Astrocyte (in vitro differentiated cells and primary cell): ENCODE data around the gene SPIRE1. TPM values are rescaled to one million over a fixed set of nuclear protein-coding genes. Genes with fewer than 3 reads are reported as not detected.

Experiments
- DNase-seq: peaks from one replicate; pipeline ENCODE4 v3.0.0-alpha.2; 2010; ENCODE audit warnings: low read depth
- FAIRE-seq: peaks from 2 replicates; lab custom pipeline; 2011; peaks lifted over from hg19 to GRCh38; lab: Jason Lieb, UNC
- H2AFZ ChIP-seq: 2 replicates; pipeline ENCODE4 v1.6.0; 2012; ENCODE audit warnings: low read depth, low read length, inconsistent platforms
- H3K27ac ChIP-seq: 2 replicates; pipeline ENCODE4 v1.5.1; 2011; ENCODE audit warnings: low read depth, low read length, inconsistent platforms
- H3K27me3 ChIP-seq: 2 replicates; pipeline ENCODE4 v1.6.0; 2011; ENCODE audit warnings: low read length, inconsistent platforms; ENCODE audit not compliant: insufficient read depth
- H3K36me3 ChIP-seq: 2 replicates; pipeline ENCODE4 v1.5.1; 2011; ENCODE audit warnings: low read length, inconsistent platforms; ENCODE audit not compliant: insufficient read depth
- H3K4me1 ChIP-seq: 2 replicates; pipeline ENCODE4 v1.5.1; 2011; ENCODE audit warnings: low read length, inconsistent platforms; ENCODE audit not compliant: insufficient read depth
- H3K4me2 ChIP-seq: 2 replicates; pipeline ENCODE4 v1.6.0; 2012; ENCODE audit warnings: low read length, inconsistent platforms
- H3K4me3 ChIP-seq: 2 replicates; pipeline ENCODE4 v1.5.1; 2011; ENCODE audit warnings: low read depth, mild to moderate bottlenecking, low read length, inconsistent platforms; ENCODE audit not compliant: insufficient read depth
- H3K79me2 ChIP-seq: 2 replicates; pipeline ENCODE4 v1.6.0; 2012; ENCODE audit warnings: mild to moderate bottlenecking, low read length, inconsistent platforms; ENCODE audit not compliant: insufficient read depth
- H3K9ac ChIP-seq: 2 replicates; pipeline ENCODE4 v1.6.0; 2012; ENCODE audit warnings: mild to moderate bottlenecking, low read length, inconsistent platforms
- H3K9me3 ChIP-seq: 2 replicates; pipeline ENCODE4 v1.5.1; 2012; ENCODE audit warnings: low read depth, mild to moderate bottlenecking, low read length, inconsistent platforms; ENCODE audit not compliant: insufficient read depth
- H4K20me1 ChIP-seq: 2 replicates; pipeline ENCODE4 v1.6.0; 2012; ENCODE audit warnings: low read length, inconsistent platforms; ENCODE audit not compliant: insufficient read depth
- H3K27ac Mint-ChIP-seq: one replicate; pipeline ENCODE4 v1.8.0; 2021; ENCODE audit warnings: mild to moderate bottlenecking, mixed read lengths; ENCODE audit not compliant: unreplicated experiment
- H3K27me3 Mint-ChIP-seq: one replicate; pipeline ENCODE4 v1.8.0; 2021; ENCODE audit warnings: low read depth, mixed read lengths; ENCODE audit not compliant: unreplicated experiment
- H3K36me3 Mint-ChIP-seq: one replicate; pipeline ENCODE4 v1.8.0; 2021; ENCODE audit warnings: low read depth, mixed read lengths; ENCODE audit not compliant: unreplicated experiment
- H3K4me1 Mint-ChIP-seq: one replicate; pipeline ENCODE4 v1.8.0; 2021; ENCODE audit warnings: low read depth, mixed read lengths; ENCODE audit not compliant: unreplicated experiment
- H3K4me3 Mint-ChIP-seq: one replicate; pipeline ENCODE4 v1.8.0; 2021; ENCODE audit warnings: mild to moderate bottlenecking, moderate library complexity, mixed read lengths; ENCODE audit not compliant: unreplicated experiment
- H3K9me3 Mint-ChIP-seq: one replicate; pipeline ENCODE4 v1.8.0; 2021; ENCODE audit warnings: mild to moderate bottlenecking, mixed read lengths; ENCODE audit not compliant: unreplicated experiment
- CTCF ChIP-seq: IDR thresholded peaks from 2 replicates; pipeline ENCODE4 v1.5.1; 2011; ENCODE audit warnings: low read depth, mild to moderate bottlenecking, inconsistent platforms, low read length, moderate library complexity; ENCODE audit not compliant: insufficient read depth
- EZH2 ChIP-seq: IDR thresholded peaks from 2 replicates; pipeline ENCODE4 v1.6.1; 2012; ENCODE audit warnings: mild to moderate bottlenecking, low read length, inconsistent platforms; ENCODE audit not compliant: insufficient read depth
- total RNA-seq: library from RNA; stranded (reverse); gene quantifications from 2 replicates; pipeline ENCODE4 v1.2.1, GENCODE V29; 2021

Gene SPIRE1
- total RNA-seq, 1 donor from 2014 or later, result 42.0 TPM

GRCh38 chr18:12692206-12692605 lies 34.3 kb upstream of the SPIRE1 start:
- H3K36me3 Mint-ChIP-seq, result no peaks in the 10 kb centered on the region

GRCh38 chr18:12689256-12689850 lies 31.4 kb upstream of the SPIRE1 start:
- no peaks in the 10 kb centered on the region for H3K4me1 ChIP-seq
- no peaks in the 10 kb centered on the region for H3K36me3 Mint-ChIP-seq
- H3K4me1 Mint-ChIP-seq, result peaks cover 4% of the 10 kb centered on the region
- no peaks in the 10 kb centered on the region for H3K9me3 Mint-ChIP-seq
- H3K9me3 ChIP-seq, result no peaks in the 10 kb centered on the region
- no peaks in the 10 kb centered on the region for H4K20me1 ChIP-seq
- no peak overlapping the region for H3K27ac Mint-ChIP-seq
- no peak overlapping the region for H3K4me3 ChIP-seq
- FAIRE-seq (no peak), DNase-seq (no peak)
- no peak overlapping the region for H3K9ac ChIP-seq
- H3K27me3 ChIP-seq, result no peaks in the 10 kb centered on the region
- peaks cover 5% of the 10 kb centered on the region for H3K36me3 ChIP-seq
- no peak overlapping the region for H2AFZ ChIP-seq
- H3K27ac ChIP-seq, result no peak overlapping the region
- H3K79me2 ChIP-seq, result no peaks in the 10 kb centered on the region
- TF ChIP-seq EZH2 (no peak), CTCF (no peak)
- H3K4me2 ChIP-seq, result no peak overlapping the region
- H3K27me3 Mint-ChIP-seq, result no peaks in the 10 kb centered on the region
- H3K4me3 Mint-ChIP-seq, result no peak overlapping the region

More at GRCh38 chr18:12692206-12692605, 34.3 kb upstream of the SPIRE1 start:
- no peak overlapping the region for H3K4me2 ChIP-seq
- H3K27ac Mint-ChIP-seq, result no peak overlapping the region
- H3K4me1 Mint-ChIP-seq, result peaks cover 5% of the 10 kb centered on the region
- no peak overlapping the region for H3K9ac ChIP-seq
- no peak overlapping the region for H2AFZ ChIP-seq
- no peaks in the 10 kb centered on the region for H3K9me3 Mint-ChIP-seq
- no peak overlapping the region for H3K4me3 Mint-ChIP-seq
- peaks cover 5% of the 10 kb centered on the region for H3K36me3 ChIP-seq
- no peaks in the 10 kb centered on the region for H3K9me3 ChIP-seq
- H4K20me1 ChIP-seq, result no peaks in the 10 kb centered on the region
- H3K27me3 ChIP-seq, result no peaks in the 10 kb centered on the region
- H3K27ac ChIP-seq, result no peak overlapping the region
- TF ChIP-seq CTCF, result no peak
- H3K4me1 ChIP-seq, result no peaks in the 10 kb centered on the region
- FAIRE-seq (no peak), DNase-seq (no peak)
- H3K4me3 ChIP-seq, result no peak overlapping the region
- no peaks in the 10 kb centered on the region for H3K79me2 ChIP-seq
- H3K27me3 Mint-ChIP-seq, result no peaks in the 10 kb centered on the region

- no peak overlapping the region for H3K9ac ChIP-seq
- H2AFZ ChIP-seq, result no peak overlapping the region
- H3K27ac ChIP-seq, result no peak overlapping the region
- no peak overlapping the region for H3K4me3 Mint-ChIP-seq
- H3K4me1 ChIP-seq, result no peaks in the 10 kb centered on the region
- H3K9me3 Mint-ChIP-seq, result no peaks in the 10 kb centered on the region
- no peak overlapping the region for H3K4me3 ChIP-seq
- H3K79me2 ChIP-seq, result no peaks in the 10 kb centered on the region
- no peak overlapping the region for H3K27ac Mint-ChIP-seq
- no peaks in the 10 kb centered on the region for H3K27me3 Mint-ChIP-seq
- H3K4me1 Mint-ChIP-seq, result no peaks in the 10 kb centered on the region
- no peaks in the 10 kb centered on the region for H4K20me1 ChIP-seq
- H3K36me3 ChIP-seq, result no peaks in the 10 kb centered on the region
- FAIRE-seq (no peak), DNase-seq (no peak)
- H3K9me3 ChIP-seq, result no peaks in the 10 kb centered on the region
- no peak overlapping the region for H3K4me2 ChIP-seq
- H3K27me3 ChIP-seq, result no peaks in the 10 kb centered on the region
- no peaks in the 10 kb centered on the region for H3K36me3 Mint-ChIP-seq
- TF ChIP-seq EZH2 (no peak), CTCF (peak; percentile 11)
Measured at GRCh38 chr18:12686100-12686499, 28.2 kb upstream of the SPIRE1 start.
